T-helper 1 cell treated with Interleukin-12 subunit alpha and Interleukin-12 subunit beta and Interleukin-4 antibody, amounts not matched to agents 30 μg/mL and 1 μg/mL, for 36 hours (primary cell): ENCODE results near the gene OR52N2.

ENCODE experiments used
- H3K27ac Mint-ChIP-seq: one replicate; pipeline ENCODE4 v1.8.0; 2021; ENCODE audit warnings: mild to moderate bottlenecking, mixed read lengths
- H3K27me3 Mint-ChIP-seq: one replicate; pipeline ENCODE4 v1.8.0; 2021; ENCODE audit warnings: low read depth, mixed read lengths
- H3K36me3 Mint-ChIP-seq: one replicate; pipeline ENCODE4 v1.8.0; 2021; ENCODE audit warnings: low read depth, mixed read lengths
- H3K4me1 Mint-ChIP-seq: one replicate; pipeline ENCODE4 v1.8.0; 2021; ENCODE audit warnings: low read depth, mixed read lengths
- H3K4me3 Mint-ChIP-seq: one replicate; pipeline ENCODE4 v1.8.0; 2021; ENCODE audit warnings: mild to moderate bottlenecking, moderate library complexity, mixed read lengths
- H3K9me3 Mint-ChIP-seq: one replicate; pipeline ENCODE4 v1.8.0; 2021; ENCODE audit warnings: mixed read lengths

The OR52N2 gene

DNA sequence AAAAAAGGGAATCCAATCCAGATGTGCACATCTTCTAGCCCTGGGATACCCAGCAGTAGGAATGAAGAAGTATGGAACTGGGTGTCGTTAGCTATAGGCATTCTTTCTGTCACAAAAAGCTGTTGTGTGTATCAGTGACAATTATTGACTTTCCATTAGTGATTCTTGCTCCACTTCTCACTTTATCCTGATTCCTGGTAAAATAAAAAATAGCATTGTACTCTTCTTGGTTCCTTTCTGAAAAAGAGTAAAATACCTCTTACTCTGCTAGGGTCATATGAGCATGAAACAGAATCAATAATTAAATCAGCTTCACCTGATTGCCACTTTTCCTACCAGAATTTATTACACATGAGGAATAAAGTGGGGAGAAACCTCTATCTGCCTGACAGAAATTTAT is 33.1 kb downstream of the OR52N2 start, which contains the start of gene OR52E6:
Gene OR52E6 (minus strand): TSS at position 101 of the 400 bp plus-strand sequence. CDS start 0 bp downstream, at position 101.
- H3K4me1 Mint-ChIP-seq = no peaks in the 10 kb centered on the region
- H3K27ac Mint-ChIP-seq = no peak within 1 kb of the TSS
- H3K4me3 Mint-ChIP-seq = no peak within 1 kb of the TSS
- peaks cover 6% of the 10 kb centered on the region for H3K27me3 Mint-ChIP-seq
- no peaks in the 10 kb centered on the region for H3K9me3 Mint-ChIP-seq
- H3K36me3 Mint-ChIP-seq = no peaks in the 10 kb centered on the region

DNA sequence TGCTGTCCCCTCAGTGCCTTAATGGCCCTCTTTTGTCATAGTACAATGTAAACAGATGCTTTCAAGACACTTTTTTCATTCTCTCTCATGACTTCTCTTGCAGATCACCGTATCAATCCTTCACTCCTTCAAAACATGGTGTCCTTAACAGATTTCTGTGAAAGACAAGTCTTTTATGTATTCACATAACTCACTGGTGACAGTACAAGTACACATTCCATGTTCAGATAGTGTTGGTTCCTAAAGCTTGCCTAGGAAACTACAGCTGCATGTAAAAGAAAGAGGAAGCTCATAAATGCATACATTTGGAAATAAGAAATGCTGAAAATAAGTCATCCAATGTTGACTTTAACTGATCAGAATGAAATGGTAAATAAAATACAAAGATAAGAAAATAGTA is 38.0 kb downstream of the OR52N2 start:
- H3K36me3 Mint-ChIP-seq = no peaks in the 10 kb centered on the region
- no peaks in the 10 kb centered on the region for H3K4me1 Mint-ChIP-seq
- H3K9me3 Mint-ChIP-seq = no peaks in the 10 kb centered on the region
- no peak overlapping the region for H3K27ac Mint-ChIP-seq
- peaks cover 7% of the 10 kb centered on the region for H3K27me3 Mint-ChIP-seq
- H3K4me3 Mint-ChIP-seq = no peak overlapping the region

DNA sequence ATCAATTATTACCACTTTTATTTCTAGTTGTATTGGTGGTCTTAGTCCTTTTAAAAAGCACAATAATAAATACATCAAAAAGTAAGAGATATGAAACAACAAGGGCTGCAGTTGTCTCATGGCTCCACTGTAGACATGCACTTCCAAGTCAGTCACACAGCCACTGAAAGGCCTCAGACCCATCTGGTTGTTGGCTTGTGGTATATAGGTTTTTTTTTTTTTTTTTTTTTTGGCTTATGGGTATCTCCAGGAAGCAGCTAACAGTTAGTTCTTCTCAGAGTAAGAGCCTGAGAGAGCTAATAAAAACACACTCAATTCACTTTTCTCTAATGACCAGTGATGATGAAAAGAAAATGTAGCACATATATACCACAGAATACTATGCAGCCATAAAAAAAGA is 39.0 kb downstream of the OR52N2 start:
- Mint-ChIP-seq H3K27me3 (peaks cover 10% of the 10 kb centered on the region), H3K27ac (no peak overlapping the region)

DNA sequence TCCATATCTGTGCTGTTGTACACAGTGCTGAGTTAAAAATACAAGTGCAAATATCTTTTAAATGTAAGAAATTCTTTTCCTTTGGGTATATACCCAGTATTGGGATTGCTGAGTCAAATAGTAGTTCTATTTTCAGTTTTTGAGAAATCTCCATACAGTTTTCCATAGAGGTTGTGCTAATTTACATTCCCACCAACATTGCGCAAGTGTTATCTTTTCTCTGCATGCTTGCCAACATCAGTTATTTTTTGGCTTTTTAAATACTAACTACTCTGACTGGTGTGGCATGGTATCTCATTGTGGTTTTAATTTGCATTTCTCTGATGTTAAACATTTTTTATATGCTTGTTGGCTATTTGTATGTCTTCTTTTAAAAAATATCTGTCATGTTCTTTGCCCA is 42.3 kb downstream of the OR52N2 start:
- H3K4me1 Mint-ChIP-seq = no peaks in the 10 kb centered on the region

More for the DNA sequence above, 39.0 kb downstream of the OR52N2 start:
- no peaks in the 10 kb centered on the region for H3K36me3 Mint-ChIP-seq
- no peaks in the 10 kb centered on the region for H3K4me1 Mint-ChIP-seq
- no peaks in the 10 kb centered on the region for H3K9me3 Mint-ChIP-seq
- H3K4me3 Mint-ChIP-seq = no peak overlapping the region

DNA sequence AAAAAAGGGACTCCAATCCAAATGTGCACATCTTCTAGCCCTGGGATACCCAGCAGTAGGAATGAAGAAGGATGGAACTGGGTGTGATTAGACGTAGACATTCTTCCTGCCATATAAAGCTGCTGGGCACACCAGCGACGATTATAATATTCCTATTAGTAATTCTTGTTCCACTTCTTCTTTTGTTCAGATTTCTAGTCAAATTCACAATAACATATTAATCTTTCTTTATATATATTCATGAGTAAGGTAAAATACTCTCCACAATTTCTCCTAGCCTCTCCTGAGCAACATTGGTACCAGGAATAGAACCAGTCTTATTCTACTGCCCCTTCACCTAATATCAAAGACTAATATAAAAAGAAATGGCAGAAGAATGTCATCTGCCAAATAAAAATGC is 48.9 kb downstream of the OR52N2 start, which contains the start of gene OR52E8:
Gene OR52E8 (minus strand): TSS at position 101 of the 400 bp plus-strand sequence. CDS start 0 bp downstream, at position 101.
- no peak within 1 kb of the TSS for H3K27ac Mint-ChIP-seq
- no peaks in the 10 kb centered on the region for H3K4me1 Mint-ChIP-seq
- H3K36me3 Mint-ChIP-seq = no peaks in the 10 kb centered on the region
- H3K4me3 Mint-ChIP-seq = no peak within 1 kb of the TSS
- H3K27me3 Mint-ChIP-seq = peaks cover under 1% of the 10 kb centered on the region
- no peaks in the 10 kb centered on the region for H3K9me3 Mint-ChIP-seq

More for the DNA sequence above, 42.3 kb downstream of the OR52N2 start:
- H3K27me3 Mint-ChIP-seq = peaks cover 10% of the 10 kb centered on the region
- H3K9me3 Mint-ChIP-seq = no peaks in the 10 kb centered on the region
- no peaks in the 10 kb centered on the region for H3K36me3 Mint-ChIP-seq
- no peak overlapping the region for H3K4me3 Mint-ChIP-seq
- no peak overlapping the region for H3K27ac Mint-ChIP-seq

DNA sequence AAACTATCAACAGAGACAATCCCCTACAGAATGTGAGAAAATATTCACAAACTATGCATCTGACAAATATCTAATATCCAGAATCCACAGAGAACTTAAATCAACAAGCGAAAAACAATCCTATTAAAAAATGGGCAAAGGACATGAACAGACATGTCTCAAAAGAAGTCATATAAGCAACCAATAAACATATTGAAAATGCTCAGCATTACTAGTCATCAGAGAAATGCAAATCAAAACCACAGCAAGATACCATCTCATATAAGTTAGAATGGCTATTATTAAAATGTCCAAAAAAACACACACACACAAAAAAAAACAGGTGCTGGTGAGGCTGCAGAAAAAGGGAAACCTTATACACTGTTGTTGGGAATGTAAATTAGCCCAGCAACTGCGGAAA is 57.1 kb downstream of the OR52N2 start:
- Mint-ChIP-seq H3K27me3 (peaks cover 4% of the 10 kb centered on the region), H3K4me3 (no peak overlapping the region), H3K9me3 (peaks cover 3% of the 10 kb centered on the region), H3K4me1 (no peaks in the 10 kb centered on the region), H3K27ac (no peak overlapping the region), H3K36me3 (no peaks in the 10 kb centered on the region)
